ENCODE data around the gene LRP8.

LRP8 gene

DNA sequence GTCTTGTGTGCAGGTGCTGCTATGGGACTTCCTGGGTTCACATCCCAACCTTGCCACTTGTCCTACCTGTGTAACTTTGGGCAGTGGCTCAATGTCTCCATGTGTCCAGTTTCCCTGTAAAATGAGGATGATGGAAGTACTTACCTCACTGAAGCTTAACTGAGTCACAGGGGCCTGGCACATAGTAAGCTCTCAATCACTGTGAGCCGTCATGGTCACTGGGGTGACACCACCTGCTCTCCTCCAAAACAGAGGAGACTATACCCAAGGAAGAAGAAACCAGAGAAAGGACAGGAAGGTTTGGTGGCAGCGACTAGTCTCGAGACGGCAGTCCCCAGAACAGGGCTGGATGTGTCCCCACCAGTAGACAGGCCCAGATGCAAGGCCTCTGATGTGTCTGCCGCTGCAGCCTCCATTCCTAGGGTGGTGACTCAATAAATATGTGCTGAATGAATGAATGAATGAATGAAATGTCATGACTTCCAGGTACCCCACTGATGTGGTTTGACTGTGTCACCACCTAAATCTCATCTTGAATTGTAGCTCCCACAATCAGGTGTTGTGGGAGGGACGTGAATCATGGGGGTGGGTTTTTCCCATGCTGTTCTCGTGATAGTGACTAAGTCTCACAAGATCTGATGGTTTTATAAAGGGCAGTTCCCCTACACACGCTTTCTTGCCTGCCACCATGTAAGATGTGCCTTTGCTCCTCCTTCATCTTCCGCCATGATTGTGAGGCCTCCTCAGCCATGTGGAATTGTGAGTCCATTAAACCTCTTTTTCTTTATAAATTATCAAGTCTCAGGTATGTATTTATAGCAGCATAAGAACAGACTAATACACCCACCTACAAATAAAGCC is 13.0 kb upstream of the LRP8 start:
- no peak for DNase-seq (ENCODE audit: low read depth in 2 of 2)

DNA sequence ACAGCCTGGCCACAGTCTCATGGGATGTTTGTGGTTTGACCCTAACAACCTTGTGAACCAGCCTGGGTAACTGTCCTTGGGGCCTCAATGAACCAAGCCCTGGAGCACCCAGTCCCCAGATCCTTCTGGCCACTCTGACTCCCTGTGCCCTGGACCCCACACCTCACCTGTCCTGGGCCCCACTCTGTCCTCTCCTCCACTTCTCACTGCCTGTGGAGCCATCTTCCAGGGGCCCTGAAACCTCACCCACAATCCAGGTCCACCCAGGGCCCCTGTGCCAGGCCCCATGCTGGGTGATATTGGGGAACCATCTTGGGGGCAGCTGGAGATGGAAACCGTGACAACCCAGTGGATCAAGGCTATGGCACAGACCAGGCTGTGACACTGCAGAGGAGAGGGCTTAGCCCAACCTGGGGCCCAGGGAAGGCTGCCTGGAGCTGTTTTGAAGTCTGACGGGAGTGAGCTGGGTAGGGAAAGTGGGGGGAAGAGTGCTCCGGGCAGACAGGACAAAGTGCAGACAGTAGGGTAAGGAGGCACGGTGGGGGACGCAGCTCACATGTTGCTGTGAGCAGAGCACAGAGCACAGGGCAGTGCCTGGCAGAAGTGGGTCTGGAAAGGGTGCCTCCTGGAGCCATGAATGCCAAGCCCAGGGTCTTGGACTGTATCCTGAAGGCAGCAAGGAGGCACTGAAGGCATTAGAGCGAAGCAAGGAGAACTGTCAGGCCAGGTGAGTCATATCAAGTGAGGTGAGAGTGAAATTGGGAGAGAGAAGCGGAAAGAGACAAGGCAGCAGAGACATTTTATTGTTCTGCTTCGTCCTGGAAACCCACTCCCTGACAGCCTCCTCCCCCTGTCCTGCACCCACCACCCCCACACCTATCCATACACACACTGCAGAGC is 12.1 kb upstream of the LRP8 start:
- DNase-seq (ENCODE audit: low read depth in 2 of 2): no peak

DNA sequence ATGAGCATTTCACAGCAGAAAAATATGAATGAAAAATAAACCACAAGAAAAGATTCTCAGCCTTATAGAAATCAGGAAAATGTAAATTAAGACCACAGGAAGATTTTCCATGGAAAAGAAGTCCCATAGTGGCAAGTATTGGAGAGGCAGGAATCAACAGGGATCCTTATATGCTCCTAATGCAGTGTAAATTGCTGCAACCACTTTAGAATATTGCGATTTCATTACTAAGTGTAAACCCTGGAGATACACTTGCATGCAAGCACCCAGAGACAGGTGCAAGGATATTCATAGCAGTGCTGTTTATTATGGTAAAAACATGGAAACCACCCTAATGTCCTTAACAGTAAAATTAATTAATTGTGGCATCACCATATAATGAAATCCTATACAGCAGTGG is 10.6 kb upstream of the LRP8 start:
- DNase-seq (ENCODE audit: low read depth in 2 of 2): no peak

DNA sequence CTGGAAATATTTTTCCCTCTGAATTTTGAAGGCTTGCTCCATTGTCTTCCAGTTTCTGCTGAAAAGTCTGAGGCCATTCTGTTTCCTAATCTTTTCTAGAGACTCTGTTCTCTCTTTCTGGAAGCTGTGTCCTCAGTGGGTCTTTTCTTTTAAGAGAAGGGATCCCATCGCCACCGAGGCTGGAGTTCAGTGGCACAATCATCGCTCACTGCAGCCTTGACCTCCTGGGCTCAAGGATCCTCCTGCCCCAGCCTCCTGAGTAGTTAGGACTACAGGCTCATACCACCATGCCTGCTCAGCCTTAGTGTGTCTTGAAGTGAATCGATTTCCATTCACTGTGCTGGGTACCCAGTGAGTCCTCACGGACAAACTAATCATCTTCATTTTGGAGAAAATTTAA is 9.6 kb upstream of the LRP8 start:
- no peak for DNase-seq (ENCODE audit: low read depth in 2 of 2)

DNA sequence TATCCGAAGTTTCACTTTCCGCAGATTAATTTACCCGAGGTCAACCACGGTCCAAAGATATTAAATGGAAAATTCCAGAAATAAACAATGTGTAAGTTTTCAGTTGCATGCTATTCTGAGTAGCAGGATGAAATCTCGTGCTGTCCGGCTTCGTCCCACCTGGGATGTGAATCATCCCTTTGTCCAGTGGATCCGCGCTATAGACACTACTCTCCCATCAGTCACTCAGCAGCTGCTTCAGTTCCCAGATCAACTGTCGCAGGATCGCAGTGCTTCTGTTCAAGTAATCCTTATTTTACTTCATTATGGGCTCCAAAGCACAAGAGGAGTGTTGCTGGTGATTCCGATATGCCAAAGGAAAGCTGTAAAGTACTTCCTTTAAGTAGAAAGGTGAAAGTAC is 8.3 kb upstream of the LRP8 start:
- no peak for DNase-seq (ENCODE audit: low read depth in 2 of 2)

DNA sequence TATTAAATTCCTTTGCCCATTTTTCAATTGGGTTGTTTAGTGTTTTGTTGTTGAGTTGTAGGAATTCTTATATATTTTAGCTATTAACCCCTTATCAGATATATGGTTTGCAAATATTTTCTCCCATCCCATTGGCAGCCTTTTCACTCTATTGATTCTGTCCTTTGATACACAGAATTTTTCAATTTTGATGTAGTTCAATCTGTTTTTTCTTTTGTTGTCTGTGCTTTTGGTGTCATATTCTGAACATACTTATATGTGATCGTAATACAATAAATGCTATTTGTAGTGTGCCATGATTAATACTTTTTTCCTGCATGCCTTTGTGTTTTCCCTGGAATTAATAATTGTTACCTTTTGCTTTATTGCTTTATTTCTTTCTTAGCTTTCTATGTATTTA is 7.8 kb upstream of the LRP8 start:
- no peak for DNase-seq (ENCODE audit: low read depth in 2 of 2)

DNA sequence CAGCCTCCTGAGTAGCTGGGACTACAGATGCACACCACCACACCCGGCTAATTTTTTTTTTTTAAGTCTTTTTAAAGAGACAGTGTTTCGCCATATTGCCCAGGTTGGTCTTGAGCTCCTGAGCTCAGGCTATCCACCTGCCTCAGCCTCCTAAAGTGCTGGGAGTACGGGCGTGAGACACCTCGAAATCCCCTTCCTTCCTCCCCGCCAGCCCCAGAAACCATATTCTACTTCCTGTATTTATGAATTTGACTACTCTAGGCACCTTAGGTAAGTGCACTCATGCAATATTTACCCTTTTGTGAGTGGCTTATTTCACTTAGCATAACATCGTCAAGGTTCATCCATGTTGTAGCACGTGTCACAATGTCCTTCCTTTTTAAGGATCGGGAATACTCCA is 6.9 kb upstream of the LRP8 start:
- no peak for DNase-seq (ENCODE audit: low read depth in 2 of 2)

DNA sequence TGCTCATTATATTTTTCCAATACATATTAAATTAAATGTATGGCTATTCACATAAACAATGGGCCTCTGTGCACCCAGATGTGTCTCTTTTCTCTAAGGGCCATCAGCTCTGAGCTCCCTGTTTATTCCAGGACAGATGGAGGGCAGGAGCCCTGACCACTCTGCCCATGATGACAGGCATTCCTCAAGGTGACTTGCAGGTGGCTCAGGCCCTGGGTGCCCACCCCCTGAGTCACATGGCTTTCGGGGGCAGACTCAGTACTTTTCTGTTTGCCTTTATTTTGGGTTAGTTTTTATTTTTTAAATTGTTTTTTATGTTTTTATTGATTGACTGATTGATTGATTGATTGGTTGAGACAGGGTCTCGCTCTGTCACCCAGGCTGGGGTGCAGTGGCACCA is 6.4 kb upstream of the LRP8 start:
- DNase-seq (ENCODE audit: low read depth in 2 of 2): no peak

DNA sequence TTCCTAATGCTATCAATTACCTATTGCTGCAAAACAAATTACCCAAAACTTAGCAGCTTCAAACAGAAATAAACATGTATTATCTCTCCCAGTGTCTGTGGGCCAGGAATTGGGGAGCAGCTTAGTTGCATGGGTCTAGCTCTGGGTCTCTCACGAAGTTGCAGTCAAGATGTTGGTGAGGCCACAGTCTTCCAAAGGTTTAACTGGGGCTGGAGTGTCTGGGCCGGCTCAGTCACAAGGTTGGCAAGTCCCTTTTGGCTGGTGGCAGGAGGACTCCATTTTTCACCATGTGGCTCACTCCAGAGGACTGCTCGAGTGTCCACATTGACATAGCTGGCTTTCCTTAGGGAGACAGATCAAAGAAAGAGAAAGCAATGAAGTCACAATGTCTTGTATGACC is 5.0 kb upstream of the LRP8 start:
- no peak for DNase-seq (ENCODE audit: low read depth in 2 of 2)

DNA sequence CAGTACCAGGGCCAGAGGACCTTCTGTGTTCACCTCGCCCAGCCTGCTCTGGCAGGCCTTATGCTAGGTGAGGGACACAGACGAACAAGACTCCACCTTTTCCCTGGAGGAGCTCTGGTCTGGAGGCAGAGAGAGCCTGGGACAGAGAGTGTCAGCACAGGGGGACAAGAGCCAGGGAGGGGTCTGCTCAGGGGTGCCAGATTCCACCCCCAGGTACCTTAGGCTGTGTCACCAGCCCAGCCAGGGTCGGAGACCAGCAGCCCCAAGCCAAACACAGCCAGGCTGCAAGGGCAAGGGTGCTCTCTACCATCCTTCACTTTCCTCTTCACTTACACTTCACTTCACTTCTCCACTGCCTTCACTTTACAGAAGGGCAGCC is 4.3 kb upstream of the LRP8 start:
- no peak for DNase-seq (ENCODE audit: low read depth in 2 of 2)

DNA sequence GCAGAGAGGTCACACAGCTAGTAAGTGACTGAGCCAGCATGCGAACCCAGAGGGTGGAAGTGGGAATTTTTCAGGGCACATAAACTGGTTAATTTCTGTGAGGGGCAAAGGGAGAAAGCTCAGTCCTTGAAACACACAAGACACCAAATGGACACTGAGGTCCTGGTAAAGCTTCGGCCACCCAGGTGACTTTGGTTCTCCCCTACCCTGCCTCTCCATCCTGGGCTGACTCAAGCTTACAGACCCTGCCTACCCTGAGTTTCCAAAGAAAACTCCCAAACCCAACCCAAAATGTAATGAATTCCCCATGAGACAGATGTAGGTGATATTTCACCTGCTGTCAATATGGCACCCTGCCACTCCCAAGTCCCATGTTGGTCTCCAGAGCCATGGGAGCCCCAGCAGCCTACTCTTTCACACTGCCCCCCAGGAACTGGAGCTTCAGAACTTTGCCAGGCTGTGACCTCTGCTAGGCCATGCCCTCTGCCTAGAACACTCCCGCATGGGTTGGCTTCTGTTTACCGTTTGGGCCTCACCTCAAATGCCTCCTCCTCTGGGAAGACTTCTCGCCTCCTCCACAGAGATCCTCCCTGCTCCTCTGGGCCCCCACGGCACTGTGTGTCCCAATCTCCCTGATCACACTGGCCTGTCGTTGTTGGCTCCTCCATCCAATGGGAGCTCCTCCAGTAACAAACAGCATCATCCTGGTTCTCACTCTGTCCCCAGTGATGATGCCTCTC is 3.7 kb upstream of the LRP8 start:
- no peak for DNase-seq (ENCODE audit: low read depth in 2 of 2)

DNA sequence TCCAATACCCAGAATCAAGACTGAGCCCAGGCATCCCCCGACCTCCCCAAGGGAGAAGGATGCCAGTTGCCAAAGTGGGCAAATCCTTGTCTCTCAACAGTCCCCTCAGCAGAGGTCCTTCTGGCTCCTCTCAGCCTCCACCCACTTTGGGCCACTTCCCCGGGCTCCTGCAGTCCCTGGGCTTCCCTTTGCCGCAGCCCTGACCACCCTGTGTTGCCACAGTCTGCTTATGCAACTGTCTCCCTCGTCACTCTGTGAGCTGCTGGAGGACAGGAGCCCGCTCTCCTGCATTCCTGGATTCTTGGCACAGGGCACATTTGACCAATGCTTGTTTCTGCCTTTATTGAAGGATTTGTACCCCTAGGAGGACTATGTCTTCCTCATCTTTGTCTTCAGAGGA is 2.9 kb upstream of the LRP8 start:
- no peak for DNase-seq (ENCODE audit: low read depth in 2 of 2)

DNA sequence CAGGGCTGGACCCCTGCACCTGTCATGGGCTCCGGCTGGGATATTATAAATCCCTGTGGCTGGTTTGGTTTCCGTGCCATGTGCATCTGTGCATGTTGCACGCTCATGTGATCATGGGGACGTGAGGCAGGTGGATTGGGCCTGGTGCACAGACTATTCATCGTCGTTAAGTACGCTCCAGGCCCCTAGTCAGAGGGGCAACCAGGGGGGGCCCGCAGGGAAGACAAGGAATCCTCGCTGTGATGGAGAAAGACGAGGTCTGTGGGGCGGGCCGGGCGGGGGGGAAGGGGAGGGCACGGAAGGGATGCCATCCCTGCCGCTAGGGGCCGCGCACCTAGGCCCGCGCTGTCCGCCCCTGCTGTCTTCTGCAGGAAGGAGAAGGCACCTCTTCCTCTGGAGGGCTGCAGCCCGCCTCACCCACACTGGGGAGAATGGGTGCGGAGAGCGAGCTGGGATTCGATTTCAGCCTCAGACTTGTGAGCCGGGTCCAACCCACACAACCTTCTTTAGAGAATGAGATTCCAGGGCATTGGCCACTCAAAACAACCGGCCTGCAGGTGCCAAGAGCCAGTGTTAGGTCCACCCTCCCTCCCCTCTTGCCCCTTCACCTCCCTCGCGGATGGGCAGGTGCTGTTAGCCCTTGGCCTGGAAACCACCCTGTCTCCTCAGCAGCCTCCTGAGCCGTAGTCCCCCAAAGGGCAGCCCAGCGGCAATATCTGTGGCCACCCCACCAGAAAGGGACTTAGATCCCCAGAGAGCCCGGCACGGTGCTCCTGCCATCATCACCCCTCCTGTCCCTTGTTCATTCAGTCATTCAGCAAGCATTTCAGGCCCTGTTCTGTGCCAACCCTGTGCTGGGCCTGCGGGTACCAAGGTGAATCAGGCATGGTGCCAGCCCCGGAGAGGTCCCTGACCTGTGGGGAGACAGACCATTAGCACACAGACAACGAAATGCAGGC is 950 bp upstream of the LRP8 start:
- DNase-seq (ENCODE audit: low read depth in 2 of 2): no peak

DNA sequence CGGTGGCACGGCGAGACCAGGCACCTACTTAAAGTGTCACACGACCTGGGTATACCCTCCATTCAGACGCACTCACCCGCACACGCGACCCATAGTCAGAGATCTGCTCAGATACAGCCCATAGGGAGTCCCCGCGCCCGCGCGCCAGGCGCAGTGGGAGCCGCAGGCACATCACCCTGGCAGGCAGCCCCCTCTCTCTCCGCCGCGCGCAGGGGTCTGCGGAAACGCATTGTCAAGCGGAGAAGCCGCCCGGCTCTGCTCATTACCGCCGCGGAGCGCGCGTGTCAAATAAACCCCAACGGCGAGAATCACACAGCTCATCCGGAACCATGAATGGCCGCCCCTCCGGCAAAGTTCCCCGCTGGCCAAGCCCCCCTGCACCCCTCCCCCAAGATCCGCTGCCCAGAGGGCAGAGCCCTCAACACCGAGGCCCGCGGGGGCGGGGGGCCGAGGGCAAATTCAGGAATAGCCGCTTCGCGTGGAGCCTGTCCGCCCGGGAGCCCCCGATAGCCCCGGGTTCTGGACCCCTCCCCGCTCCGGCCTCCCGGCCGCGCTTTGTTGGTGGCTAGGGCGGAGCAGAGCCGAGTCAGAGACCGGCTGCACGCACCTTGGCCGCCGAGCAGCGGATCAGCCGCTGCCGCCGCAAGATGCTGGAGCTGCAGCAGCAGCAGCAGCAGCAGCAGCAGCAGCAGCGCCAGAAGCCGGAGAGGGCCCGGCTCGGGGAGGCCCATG is 522 bp downstream of the LRP8 start:
- no peak for DNase-seq (ENCODE audit: low read depth in 2 of 2)

DNA sequence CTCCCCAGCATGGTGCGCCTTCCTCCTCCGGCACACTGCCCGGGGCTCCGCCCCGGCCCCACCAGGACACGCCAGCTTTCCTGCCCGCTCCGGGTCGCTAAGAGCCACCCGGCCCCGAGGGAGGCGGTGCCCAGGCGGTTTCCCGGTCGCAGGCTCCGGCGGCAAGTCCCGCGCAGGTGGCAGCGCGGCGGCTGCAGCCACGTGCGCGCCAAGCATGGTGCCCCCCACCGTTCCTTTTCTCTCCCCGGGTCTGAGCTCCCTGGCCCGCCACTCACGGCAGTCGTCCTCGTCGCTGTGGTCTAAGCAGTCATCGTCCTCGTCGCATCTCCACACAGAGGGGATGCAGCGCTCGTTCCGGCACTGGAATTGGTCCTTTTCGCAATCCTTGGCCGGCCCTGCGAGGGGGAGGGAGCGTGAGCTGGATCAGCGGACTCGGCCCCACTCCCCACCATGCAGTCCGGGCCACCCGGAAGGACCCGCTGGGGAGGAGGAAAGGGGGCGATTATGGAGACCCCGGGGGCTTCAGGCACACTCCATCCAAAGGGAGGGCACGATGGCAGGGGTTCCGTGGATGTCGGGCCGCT is 1.2 kb downstream of the LRP8 start:
- no peak for DNase-seq (ENCODE audit: low read depth in 2 of 2)

DNA sequence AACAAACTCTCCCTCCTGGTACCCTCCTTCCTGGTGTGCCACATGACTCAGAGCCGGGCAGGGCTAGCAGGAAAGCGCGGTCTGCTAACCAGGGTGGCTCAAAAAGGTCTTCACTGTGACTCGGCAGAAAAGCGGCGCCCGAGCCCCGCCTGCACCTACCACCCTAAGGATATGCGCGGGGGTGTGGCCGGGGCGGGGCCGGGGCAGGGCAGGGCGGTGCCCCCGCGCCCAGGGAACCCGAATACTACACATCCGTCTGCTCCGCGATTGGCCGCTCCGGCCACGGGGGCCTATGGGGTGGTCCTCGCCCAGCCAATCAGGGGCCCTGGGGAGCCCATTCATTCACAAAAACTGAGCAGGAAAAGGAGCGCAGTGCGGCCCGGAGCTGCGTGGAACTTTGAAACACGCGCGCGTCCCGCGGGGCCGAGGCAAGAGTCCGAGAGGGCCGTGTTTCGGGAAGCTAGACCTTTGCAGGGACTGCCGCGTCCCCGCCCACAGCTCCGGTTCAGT is 1.7 kb downstream of the LRP8 start:
- peak; percentile 42 to 45 for DNase-seq (ENCODE audit: low read depth in 2 of 2)

DNA sequence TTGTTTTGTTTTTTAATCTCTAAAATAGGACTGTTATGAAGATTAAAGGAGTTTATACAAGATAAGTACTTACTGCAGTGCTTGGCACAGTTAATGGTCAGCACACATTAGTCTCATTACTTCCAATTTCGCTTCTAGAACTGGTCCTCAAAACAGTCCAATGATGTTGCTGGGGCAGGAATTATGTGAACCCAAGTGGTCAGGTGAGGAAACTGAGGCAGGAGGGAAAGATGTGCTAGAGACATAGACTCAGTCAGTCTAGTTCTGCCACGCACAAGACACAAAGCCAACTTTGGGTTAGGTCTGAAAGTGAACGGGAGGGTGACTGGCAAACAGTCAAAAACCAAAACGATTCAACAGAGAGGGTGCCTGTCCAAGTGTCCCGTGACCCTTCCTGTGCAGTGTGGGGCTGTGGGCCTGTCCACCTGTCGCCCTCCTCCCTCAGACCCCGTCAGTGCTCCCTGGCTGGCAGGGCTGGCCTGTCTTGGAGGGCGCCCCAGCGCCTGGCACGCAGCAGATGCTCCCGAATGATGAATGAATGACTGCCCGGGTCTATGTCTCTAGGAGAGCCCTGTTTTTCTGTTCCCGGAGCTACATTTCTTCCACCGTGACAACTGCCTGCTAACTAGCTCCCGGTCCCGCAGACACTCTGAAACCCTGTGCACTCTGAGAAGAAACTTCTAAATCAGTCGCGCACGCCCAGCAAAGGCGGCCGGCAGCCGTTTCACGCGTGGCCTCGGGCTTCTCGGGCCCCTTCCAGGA is 2.4 kb downstream of the LRP8 start:
- no peak for DNase-seq (ENCODE audit: low read depth in 2 of 2)

DNA sequence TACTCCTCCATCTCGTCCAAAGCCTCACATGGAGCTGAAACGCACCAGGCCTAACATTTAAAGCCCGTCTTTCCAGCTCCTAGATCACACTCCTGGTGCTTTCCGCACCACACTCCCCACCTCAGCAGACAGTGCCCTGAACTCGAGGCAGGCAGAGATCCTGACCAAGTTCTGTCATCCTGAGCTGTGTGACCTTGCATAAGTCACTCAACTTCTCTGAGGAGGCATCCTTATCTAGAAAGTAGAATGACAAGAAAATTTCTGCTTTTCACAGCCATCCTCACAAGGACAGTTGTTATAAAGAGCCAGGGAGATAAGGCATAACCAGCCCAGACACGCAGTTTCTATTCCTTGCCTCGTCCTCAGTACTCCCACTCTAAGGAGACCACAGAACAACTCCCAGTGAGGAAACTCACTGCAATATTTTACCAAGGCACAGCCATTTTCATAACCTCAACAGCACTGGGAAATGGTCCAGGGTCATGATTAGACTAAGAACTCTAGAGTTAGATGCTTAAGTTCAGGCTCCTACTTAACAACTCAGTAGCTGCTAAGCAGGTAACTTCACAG is 3.1 kb downstream of the LRP8 start:
- DNase-seq (ENCODE audit: low read depth in 2 of 2): no peak

DNA sequence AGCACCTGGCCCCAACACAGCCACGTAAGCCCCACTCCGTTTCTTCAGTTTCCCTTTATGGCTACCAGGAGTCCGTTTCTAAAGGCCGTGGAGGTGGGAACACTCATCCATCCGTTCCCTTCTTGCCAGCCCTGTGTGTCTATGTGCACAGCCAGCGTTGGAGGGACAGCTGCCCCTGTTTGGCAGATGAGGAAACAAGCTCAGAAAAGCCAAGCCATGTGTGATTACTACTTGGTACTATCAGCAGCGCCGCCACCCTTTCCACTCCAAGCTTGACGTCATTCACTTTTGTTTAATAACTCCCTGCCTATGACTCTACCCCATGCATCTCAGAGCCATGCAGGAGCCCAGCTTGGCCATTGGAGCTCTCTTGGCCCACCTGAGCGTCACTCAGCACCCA is 3.5 kb downstream of the LRP8 start:
- no peak for DNase-seq (ENCODE audit: low read depth in 2 of 2)
